CD4-positive, alpha-beta T cell treated with Interleukin-17A for 4 hours (primary cell): ENCODE measurements around the gene DNTT.
A peak's percentile ranks its signal among the peaks of the same experiment; 100 is the strongest.

ENCODE experiments used
- DNase-seq: peaks from one replicate; pipeline ENCODE4 v3.0.0-alpha.2; 2020; ENCODE audit warnings: mixed read lengths

DNTT gene

DNA sequence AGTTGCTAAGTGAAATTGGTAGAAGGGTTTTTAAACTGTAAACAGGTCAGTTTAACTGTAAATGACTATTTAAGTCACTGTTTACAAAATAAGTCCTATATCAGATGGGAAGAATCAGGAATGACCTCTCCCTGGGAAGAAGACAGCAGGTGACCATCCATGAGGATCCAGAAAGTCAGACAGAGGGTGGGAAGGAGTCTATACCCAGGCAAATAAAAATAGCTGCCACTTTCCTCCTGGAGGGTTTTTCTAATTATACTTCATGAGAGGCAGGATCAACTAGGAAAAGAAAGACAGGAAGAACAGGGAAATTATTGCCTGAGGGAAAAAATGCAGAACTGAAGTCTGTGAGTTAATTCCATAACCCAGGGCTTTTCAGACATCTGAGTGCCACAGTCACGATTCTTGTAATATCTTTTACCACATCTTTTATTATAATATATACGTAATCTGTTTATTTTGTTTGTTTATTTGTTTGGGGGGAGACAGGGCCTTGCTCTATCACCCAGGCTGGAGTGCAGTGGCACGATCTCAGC, 7.0 kb downstream of the DNTT start:
- DNase-seq, result no peak

DNA sequence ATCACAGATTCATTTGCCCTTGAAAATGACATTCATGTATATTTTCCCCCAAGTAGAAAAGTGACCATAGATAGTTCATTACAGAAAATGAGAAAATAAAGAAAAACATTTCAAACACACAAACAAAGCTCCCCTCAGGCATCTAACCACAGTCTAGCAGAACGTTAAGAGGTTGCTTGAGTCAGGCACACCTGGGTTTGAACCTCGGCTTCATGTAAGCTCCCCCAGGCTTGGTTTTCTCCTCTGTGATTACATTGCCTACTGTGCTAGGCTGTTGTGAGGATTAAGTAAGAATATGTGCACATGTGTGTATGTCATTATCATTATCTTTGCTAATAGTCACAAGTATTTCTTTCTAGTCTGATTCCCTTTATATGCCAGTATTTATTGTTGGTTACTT, 9.1 kb downstream of the DNTT start:
- no peak for DNase-seq

DNA sequence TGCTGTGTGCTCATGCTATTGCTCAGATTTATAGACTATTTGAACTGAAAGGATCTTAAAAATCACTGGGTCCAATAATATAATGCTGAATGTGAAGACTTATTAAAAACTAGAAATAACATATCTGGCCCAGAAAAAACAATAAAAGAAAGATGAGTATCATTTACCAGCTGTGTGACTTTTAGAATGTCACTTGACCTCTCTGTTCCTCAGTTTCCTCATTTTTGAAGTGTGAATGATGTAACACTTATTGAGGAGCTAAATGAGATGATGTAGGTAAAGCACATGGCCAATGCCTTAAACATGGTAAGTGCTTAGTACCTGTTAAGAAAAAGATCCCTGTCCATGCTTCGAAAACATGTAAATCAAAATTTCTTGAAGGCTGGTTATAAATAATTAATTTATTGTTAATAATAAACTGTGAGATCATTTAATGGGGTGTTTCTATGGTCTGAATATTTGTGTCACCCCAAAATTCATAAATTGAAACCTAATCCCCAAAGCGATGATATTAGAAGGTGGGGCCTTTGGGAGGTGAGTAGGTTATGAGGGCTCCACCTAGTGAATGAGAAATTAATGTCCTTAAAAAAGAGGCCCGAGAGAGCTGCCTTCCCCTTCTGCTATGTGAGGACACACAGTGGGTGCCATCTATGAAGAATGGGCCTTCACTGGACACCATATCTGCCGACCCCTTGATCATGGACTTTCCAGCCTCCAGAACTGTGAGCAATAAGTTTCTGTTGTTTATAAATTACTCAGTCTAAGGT, 13.0 kb downstream of the DNTT start:
- DNase-seq, result no peak

DNA sequence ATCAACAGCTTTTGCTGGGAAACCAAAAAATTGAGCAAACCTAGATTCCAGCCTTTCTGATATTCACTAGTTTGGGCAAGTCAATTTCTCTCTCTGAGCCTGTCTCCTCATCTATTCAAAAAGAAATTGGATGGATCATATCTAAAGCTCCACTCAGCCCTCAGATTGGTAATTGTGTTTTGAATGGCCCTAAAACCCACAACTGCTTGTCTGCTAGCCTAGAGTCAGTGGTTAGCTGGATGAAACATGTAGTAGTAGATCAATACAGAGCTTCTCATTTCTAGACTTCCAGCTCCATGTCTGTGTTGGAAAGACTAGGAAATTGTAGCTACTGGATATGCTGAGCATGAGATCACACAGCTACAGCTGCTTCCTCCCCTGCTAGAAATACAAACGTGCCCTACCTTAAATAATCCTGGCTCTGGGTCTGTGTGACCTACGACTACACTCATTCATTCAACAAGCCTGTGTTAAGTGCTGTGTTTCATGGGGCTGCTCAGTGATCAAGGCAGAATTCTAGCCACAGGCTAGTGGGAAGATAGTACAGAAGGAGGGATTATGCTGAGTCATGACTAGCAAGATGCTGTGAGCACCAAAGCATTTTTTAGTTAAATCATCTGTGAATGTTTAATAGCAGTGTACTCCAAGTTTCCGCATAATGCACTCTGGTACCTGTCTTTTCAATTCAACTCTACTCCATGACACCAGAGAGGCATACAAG, 15.7 kb downstream of the DNTT start:
- no peak for DNase-seq

GRCh38 chr10:96321822-96322221, 17.6 kb downstream of the DNTT start:
- DNase-seq, result no peak

- DNase-seq, result no peak
Measured at GRCh38 chr10:96322275-96322674, 18.0 kb downstream of the DNTT start.

GRCh38 chr10:96324447-96324846, 20.2 kb downstream of the DNTT start:
- DNase-seq, result no peak

GRCh38 chr10:96325719-96326373, 21.6 kb downstream of the DNTT start:
- no peak for DNase-seq

DNA sequence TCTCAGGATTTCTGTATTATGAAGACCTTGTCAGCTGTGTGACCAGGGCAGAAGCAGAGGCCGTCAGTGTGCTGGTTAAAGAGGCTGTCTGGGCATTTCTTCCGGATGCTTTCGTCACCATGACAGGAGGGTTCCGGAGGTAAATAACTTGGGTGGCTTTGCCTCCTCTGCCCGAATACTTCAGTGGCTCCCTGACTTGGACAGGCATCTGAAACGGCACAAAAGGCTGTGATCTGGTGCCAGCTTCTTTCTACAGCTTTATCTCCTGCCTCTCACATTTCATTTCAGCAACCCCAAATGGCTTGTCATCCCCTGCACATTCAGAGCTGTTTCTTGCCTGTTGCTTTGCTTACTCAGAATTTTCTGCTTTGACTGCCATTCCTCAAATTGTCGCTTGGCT, 23.2 kb downstream of the DNTT start:
- no peak for DNase-seq

- DNase-seq, result no peak
Measured at GRCh38 chr10:96333101-96333500, 28.9 kb downstream of the DNTT start.

DNA sequence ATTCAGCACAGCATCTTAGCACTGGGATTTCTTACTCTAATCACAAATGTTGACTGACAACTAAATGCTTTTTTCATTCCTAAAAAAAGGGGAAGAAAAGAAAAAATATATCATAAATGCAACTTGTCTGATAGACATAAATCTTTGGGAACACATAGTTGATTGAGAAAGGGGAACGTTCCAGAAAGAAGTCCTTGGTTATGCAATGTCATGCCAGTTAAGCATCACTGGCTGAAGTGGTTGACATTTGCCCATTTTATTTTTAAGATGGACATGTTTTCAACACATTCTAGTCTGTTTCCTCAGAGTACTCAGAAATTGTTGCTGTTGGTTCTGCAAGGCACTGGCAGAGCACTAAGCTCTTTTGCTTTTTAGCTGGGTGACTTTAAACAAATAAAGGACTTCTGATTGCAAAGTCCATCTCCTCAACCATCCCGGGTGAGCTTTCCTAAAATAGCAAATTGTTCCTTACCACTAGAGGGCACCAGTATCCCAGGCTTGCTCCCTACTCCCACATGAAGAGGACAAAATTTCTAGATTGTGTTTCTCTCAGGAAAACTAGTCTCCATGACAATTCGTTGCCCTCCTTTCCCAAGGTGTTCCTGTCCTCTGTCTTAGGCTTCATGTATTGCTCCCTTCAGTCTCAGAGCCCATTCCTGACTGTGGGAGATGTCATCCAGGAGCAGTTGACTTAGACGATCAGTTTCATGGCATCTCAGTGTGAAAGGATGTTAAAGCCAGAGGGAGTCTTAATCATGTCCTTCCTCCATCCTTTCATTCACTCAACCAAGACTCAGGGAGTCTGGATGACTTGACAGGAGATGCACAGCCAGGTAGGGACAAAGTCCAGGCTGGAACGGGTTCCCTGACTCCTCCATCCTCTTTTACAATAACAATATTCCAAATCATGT, 30.6 kb downstream of the DNTT start:
- DNase-seq, result peak; percentile 13

DNA sequence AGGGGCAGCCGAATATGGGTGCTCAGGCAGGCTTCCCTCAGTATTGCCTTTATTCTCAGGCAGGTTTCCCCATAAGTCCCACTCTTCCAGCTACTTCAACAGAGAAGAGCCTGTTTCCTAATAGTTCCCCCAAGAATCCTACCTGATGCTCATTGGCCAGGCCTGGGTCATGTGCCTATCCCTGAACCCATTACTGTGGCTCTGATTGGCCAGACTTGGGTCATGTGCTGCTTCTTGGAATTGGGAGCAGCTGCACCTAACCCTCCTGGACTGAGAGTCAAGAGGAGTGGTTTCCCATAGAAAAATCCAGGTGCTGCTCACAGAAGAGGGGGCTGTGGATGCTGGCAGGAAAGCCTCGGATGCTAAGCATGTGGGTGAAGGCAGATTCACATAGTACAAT, 32.9 kb downstream of the DNTT start:
- DNase-seq, result no peak

DNA sequence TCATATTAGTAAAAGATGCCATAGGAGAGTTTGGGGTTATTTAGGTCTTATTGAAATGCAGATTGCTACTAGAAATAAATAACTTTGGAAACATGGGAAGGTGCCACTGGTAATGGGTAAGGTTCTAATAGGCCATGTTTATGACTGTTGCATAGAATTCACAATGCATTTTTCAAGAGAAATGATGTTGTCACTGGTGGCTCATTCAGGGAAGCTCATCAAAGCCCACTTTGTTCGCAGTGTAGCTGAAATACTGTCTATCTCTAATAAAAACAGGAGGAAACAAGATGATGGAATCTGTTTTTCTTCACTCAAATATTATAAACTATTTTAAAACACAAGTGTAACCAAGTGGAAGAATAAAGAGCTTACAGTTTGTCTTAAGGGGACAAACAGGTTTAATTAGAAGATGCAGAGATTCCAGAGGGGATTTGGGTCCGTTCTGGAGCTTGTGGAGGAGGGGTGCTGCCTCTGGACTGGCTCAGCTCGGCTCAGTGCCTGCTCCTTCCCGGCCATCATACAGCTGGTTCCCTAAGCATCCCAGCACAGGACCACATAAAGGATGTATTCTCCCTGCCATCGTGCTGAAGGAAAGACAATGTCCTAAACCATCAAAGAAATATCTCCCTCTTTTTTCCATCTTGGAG, 34.2 kb downstream of the DNTT start:
- DNase-seq, result no peak

- no peak for DNase-seq
Measured at GRCh38 chr10:96339383-96339782, 35.1 kb downstream of the DNTT start.

DNA sequence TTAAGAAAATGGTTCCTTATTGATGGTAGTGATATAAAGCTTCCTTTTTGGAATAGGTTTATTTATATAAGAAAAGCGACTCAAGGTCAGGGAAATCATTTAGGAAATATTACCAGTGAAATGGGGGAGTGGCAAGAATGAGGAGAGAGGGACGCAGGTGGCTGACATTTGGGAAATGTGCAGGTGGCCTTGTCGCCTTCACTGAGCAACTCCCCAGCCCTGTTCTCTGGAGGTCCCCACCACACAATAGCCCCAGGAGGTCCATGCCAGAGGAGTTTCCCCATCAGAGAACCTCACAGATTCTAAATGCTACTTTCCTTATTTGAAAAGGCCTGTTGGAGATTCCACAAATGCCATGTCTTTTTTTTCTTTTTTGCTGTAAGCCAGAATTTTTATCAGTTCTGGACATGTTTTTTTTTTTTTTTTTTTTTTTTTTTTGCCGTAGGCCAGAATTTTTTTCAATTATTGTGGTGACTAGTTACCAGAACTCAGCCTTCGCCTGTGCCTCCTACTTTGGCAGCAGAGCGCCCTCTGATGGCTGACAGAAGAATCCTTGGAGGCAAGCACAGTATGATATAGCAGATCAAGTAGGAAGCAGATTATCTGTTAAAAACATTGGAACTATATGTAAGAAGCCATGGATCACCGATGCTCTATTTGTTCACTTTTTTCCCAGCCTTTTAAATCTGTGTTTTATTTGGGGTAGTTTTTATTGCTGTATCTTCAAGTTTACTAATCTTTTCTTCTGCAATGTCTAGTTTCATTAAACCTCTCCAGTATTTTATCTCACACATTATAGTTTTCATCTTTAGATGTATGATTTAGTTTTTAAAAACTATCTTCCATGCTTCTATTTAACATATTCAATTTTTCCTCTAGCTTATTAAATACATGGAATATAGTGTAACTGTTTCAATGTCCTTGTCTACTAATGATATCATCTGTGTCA, 36.0 kb downstream of the DNTT start:
- DNase-seq, result peak; percentile 67

DNA sequence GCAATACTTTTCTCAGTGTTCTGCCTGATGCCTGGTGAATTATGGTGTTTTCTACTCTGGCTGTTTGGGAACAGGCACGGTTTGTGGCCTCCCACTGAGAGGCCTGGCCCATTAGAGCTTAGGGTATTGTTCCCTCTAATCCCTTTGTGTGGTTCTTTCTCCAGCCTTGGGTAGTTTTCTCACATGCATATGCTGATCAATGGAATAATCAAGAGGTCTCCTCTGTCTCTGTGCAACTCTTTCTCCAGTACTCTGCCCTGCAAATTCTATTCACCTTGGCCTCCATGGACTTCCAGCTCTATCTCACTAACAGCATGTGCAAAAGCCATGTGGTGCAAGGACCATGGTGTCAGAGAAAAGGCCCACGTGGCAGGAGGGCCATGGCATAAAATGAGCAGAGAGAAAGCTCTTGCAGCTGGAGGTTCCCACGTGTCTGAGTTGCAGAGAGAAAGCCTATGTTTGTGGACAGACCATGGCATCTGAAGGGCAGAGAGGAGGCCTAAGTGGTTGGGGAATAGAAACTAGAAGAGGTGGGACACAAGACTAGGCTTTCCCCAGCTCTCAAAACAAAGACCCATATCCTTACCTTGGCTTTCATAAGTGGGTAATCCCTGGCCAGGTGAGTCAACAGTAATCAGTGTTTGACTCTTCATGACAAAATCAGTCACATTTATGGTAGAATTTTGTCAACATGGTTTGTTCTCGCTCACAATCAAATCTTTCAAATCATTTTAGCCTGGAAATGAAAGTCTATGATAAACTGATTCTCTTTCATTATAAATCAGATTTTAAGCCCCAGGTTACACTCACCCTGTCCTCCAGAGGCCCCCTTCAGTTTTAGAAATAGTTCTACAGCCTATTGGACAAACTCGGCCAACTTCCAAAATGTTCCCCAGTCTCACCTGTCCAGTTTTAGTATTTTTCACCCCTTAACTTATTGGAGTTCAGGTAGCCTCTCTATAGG, 37.3 kb downstream of the DNTT start:
- no peak for DNase-seq

GRCh38 chr10:96342402-96342801, 38.2 kb downstream of the DNTT start:
- no peak for DNase-seq

DNA sequence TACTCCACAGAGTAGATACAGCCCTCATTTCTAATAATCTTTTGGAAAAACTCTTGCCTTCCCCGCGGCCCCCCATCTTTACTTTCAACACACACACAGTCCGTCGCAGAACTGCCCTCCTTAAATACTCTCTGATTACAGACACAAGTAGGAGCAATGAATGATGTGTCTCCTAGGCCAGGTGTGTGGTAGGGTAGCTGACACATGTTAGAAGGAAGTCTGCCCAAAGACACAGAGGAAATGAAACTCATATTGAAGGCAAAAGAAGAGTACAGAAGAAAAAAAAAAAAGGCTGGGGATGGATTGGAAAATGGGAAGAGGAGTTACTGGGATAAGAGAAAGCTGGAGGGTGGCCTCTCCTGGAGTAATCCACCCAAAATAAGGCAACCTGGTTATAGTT, 39.9 kb downstream of the DNTT start:
- DNase-seq, result no peak

GRCh38 chr10:96345222-96345621, 41.0 kb downstream of the DNTT start:
- DNase-seq, result no peak

GRCh38 chr10:96346295-96346694, 42.1 kb downstream of the DNTT start:
- no peak for DNase-seq
